ENCODE measurements around the gene FER. TPM values are rescaled to one million over a fixed set of nuclear protein-coding genes. Genes with fewer than 3 reads are reported as not detected.

FER gene
- total and polyA plus RNA-seq, 2 of the 13 experiments (the other 11 are each of a cell fraction or from before 2014, with no cell fraction given) = 7.9 to 29.0 TPM

GRCh38 chr5:108974594-108974993 lies 226.9 kb downstream of the FER start:
- Histone ChIP-seq H3K79me2 (ENCODE audit: insufficient read depth, low read length) (no peaks in the 10 kb centered on the region), H3K9me3 (ENCODE audit: low read length) (no peaks in the 10 kb centered on the region), H2AFZ (ENCODE audit: low read length) (no peak overlapping the region), H3K27me3 (ENCODE audit: control insufficient read depth in 1 of 2, insufficient read depth in 2 of 2, low read length in 2 of 2) (no peaks in the 10 kb centered on the region), H3K27ac (ENCODE audit: extremely low read length, insufficient read depth, low read length) (no peak overlapping the region), H3K4me2 (ENCODE audit: low read depth, low read length) (no peak overlapping the region), H3K36me3 (replicated peaks in 1 of 2; ENCODE audit: control insufficient read depth in 1 of 2, insufficient read depth in 2 of 2, low read length in 2 of 2) (peaks cover 1 to 4% of the 10 kb centered on the region in 2 experiments; a peak in 2 of 5 replicates), H3K9ac (ENCODE audit: insufficient read depth, low read depth, low read length) (no peak overlapping the region), H3K4me1 (ENCODE audit: insufficient read depth, low read length) (no peaks in the 10 kb centered on the region), H3K4me3 (replicated peaks in 1 of 3; ENCODE audit: insufficient read depth in 1 of 3, low read depth in 2 of 3, low read length in 3 of 3) (no peak overlapping the region), H4K20me1 (ENCODE audit: insufficient read depth, low read length) (no peaks in the 10 kb centered on the region)
- DNase-seq (ENCODE audit: low spot score) (no peak), FAIRE-seq (no peak), ATAC-seq (no peak)
- TF ChIP-seq CCAR2 (optimal IDR thresholded peaks at IDR 0.05; ENCODE audit: low read depth, low read length) = no peak
- TF ChIP-seq ZBTB38 (CRISPR knock-in tag; IDR thresholded peaks at IDR 0.05) = no peak
- no peak for TF ChIP-seq PCBP1 (IDR thresholded peaks at IDR 0.05; ENCODE audit: borderline replicate concordance, low read depth, low read length)
- TF ChIP-seq FOSL1 (CRISPR knock-in tag; IDR thresholded peaks at IDR 0.05; ENCODE audit: borderline replicate concordance) = no peak
- TF ChIP-seq CEBPZ (IDR thresholded peaks at IDR 0.05; ENCODE audit: low read length) = no peak
- TF ChIP-seq ZNF331 (CRISPR knock-in tag; IDR thresholded peaks at IDR 0.05) = no peak
- no peak for TF ChIP-seq TCF7 (IDR thresholded peaks at IDR 0.05; ENCODE audit: low read depth)
- TF ChIP-seq RNF219 (CRISPR knock-in tag; IDR thresholded peaks at IDR 0.05) = no peak
- TF ChIP-seq, protein P1, sequence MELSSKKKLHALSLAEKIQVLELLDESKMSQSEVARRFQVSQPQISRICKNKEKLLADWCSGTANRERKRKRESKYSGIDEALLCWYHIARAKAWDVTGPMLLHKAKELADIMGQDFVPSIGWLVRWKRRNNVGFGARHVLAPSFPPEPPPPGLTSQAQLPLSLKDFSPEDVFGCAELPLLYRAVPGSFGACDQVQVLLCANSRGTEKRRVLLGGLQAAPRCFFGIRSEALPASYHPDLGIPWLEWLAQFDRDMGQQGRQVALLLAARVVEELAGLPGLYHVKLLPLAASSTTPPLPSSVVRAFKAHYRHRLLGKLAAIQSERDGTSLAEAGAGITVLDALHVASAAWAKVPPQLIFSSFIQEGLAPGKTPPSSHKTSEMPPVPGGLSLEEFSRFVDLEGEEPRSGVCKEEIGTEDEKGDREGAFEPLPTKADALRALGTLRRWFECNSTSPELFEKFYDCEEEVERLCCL (CRISPR knock-in tag; IDR thresholded peaks at IDR 0.05; ENCODE audit: borderline replicate concordance) = no peak
- in situ Hi-C loops (cut with HindIII; ENCODE audit: extremely low pct_ligation_motif_present, low pct_unique_long_range_greater_than_20kb) = no loop called here
- no TSS peak for BruUV-seq (replicated peaks)
- ChIA-PET CTCF (ENCODE audit: low intra/inter-chr PET ratio, low total read pairs) (no interaction called here), POLR2A (no interaction called here)
- intact Hi-C loops (cut with micrococcal nuclease; ENCODE audit: unreplicated experiment) = no loop called here
- WGBS (ENCODE audit: low lambda C conversion rate) = 91% methylated on average over 1 of the region's 1 CpG

Data from HepG2 (cell line).